Measurements from ENCODE around the gene TP53AIP1.

Gene TP53AIP1

GRCh38 chr11:128893578-128894285, 48.9 kb downstream of the TP53AIP1 start:
- no peak for TF ChIP-seq CTCF (IDR thresholded peaks at IDR 0.05; ENCODE audit: control insufficient read depth, extremely low read depth, insufficient read depth)
- no peak overlapping the region for H3K4me3 ChIP-seq (ENCODE audit: low read depth, low read length)

GRCh38 chr11:128892866-128893565, 49.7 kb downstream of the TP53AIP1 start:
- H3K4me3 ChIP-seq (ENCODE audit: low read depth, low read length): no peak overlapping the region
- no peak for DNase-seq (ENCODE audit: low read depth)
- no peak for TF ChIP-seq CTCF (IDR thresholded peaks at IDR 0.05; ENCODE audit: control insufficient read depth, extremely low read depth, insufficient read depth)

More at GRCh38 chr11:128893578-128894285, 48.9 kb downstream of the TP53AIP1 start:
- DNase-seq (ENCODE audit: low read depth): no peak

GRCh38 chr11:128891913-128892398, 50.7 kb downstream of the TP53AIP1 start:
- DNase-seq (ENCODE audit: low read depth): no peak
- no peak overlapping the region for H3K4me3 ChIP-seq (ENCODE audit: low read depth, low read length)
- no peak for TF ChIP-seq CTCF (IDR thresholded peaks at IDR 0.05; ENCODE audit: control insufficient read depth, extremely low read depth, insufficient read depth)

GRCh38 chr11:128890543-128891368, 51.9 kb downstream of the TP53AIP1 start, which contains the start of gene KCNJ5:
TSS of gene KCNJ5 (plus strand) at chr11:128891356. CDS start at chr11:128911274, 19,918 bp downstream.
- peak within 1 kb of the TSS; percentile 47 for H3K4me3 ChIP-seq (ENCODE audit: low read depth, low read length)
- TF ChIP-seq CTCF (IDR thresholded peaks at IDR 0.05; ENCODE audit: control insufficient read depth, extremely low read depth, insufficient read depth): no peak

GRCh38 chr11:128890216-128890542, 52.5 kb downstream of the TP53AIP1 start:
- peak; percentile 18; the same call in 1 of the 2 replicates for TF ChIP-seq CTCF (IDR thresholded peaks at IDR 0.05; ENCODE audit: control insufficient read depth, extremely low read depth, insufficient read depth)
- H3K4me3 ChIP-seq (ENCODE audit: low read depth, low read length): peak overlapping the region; percentile 47
- DNase-seq (ENCODE audit: low read depth): no peak

More at GRCh38 chr11:128890543-128891368, 51.9 kb downstream of the TP53AIP1 start, which contains the start of gene KCNJ5:
- no peak for DNase-seq (ENCODE audit: low read depth)

- no peak for TF ChIP-seq CTCF (IDR thresholded peaks at IDR 0.05; ENCODE audit: control insufficient read depth, extremely low read depth, insufficient read depth)
- no peak for DNase-seq (ENCODE audit: low read depth)
- H3K4me3 ChIP-seq (ENCODE audit: low read depth, low read length): no peak overlapping the region
These were observed 52.9 kb downstream of the TP53AIP1 start for GRCh38 chr11:128889657-128890213.
